H1 (cell line): ENCODE measurements around the gene ALOX5. TPM values are rescaled to one million over a fixed set of nuclear protein-coding genes. Genes with fewer than 3 reads are reported as not detected.

Source experiments
- CTCF ChIA-PET: fragments of 300-600 bp; sonication (Branson Sonifier 250); formaldehyde crosslinking; loops from one replicate; lab custom pipeline; 2021; ENCODE audit not compliant: partially characterized antibody; lab: Charles Lee
- POLR2A ChIA-PET: fragments of 300-600 bp; sonication (Branson Sonifier 250); formaldehyde crosslinking; loops from one replicate; lab custom pipeline; 2021; ENCODE audit warnings: inconsistent platforms; ENCODE audit not compliant: partially characterized antibody; lab: Charles Lee
- DNase-seq, 2 experiments: peaks; one replicate each; pipeline versions ENCODE4 v3.0.0 to v3.0.0-alpha.2; 2010 to 2022; ENCODE audit warnings: low spot score in 2 of 2, low read depth in 1 of 2, mixed read lengths in 1 of 2
- FAIRE-seq: peaks from 2 replicates; lab custom pipeline; 2011; peaks lifted over from hg19 to GRCh38; lab: Jason Lieb, UNC
- H2AFZ ChIP-seq: 2 replicates; pipeline ENCODE4 v1.8.1; 2012; ENCODE audit warnings: low read length, inconsistent platforms
- H2AK5ac ChIP-seq: 2 replicates; pipeline ENCODE4 v1.6.1; 2013; ENCODE audit warnings: low read depth, low read length
- H2BK120ac ChIP-seq: replicated peaks from 2 replicates; pipeline ENCODE3; 2013; ENCODE audit warnings: low read depth, low read length, inconsistent platforms
- H2BK12ac ChIP-seq: 2 replicates; pipeline ENCODE4 v1.6.1; 2013; ENCODE audit warnings: low read depth, low read length
- H2BK15ac ChIP-seq: 2 replicates; pipeline ENCODE4 v1.6.1; 2013; ENCODE audit warnings: low read length
- H2BK20ac ChIP-seq: 2 replicates; pipeline ENCODE4 v1.6.1; 2013; ENCODE audit warnings: low read length
- H2BK5ac ChIP-seq: 2 replicates; pipeline ENCODE4 v1.6.1; 2013; ENCODE audit warnings: low read depth, low read length
- H3K14ac ChIP-seq: 2 replicates; pipeline ENCODE4 v1.6.1; 2013; ENCODE audit warnings: inconsistent platforms; ENCODE audit not compliant: insufficient read length
- H3K18ac ChIP-seq: 2 replicates; pipeline ENCODE4 v1.6.1; 2013; ENCODE audit warnings: low read length; ENCODE audit errors: extremely low read depth
- H3K23ac ChIP-seq: 2 replicates; pipeline ENCODE4 v1.6.1; 2013; ENCODE audit warnings: inconsistent platforms; ENCODE audit not compliant: insufficient read length
- H3K23me2 ChIP-seq: 2 replicates; pipeline ENCODE4 v1.6.1; 2013; ENCODE audit warnings: low read depth, low read length
- H3K27ac ChIP-seq: 2 replicates; pipeline ENCODE4 v1.6.1; 2011; ENCODE audit warnings: low read depth, low read length, inconsistent platforms
- H3K27me3 ChIP-seq, 4 experiments: replicated peaks in 1 of 4; 1 replicate in 1 of 4; 2 replicates in 3 of 4; pipeline versions ENCODE4 v1.6.1 to v1.8.1; 2011 to 2013; ENCODE audit warnings: low read length in 3 of 4, mild to moderate bottlenecking in 3 of 4, inconsistent platforms in 2 of 4, mixed read lengths in 2 of 4, moderate library complexity in 1 of 4; ENCODE audit not compliant: control insufficient read depth in 3 of 4, insufficient read depth in 3 of 4; ENCODE audit errors: extremely low read depth in 1 of 4
- H3K36me3 ChIP-seq, 4 experiments: 2 replicates each; pipeline versions ENCODE4 v1.6.1 to v1.8.1; 2011 to 2013; ENCODE audit warnings: mild to moderate bottlenecking in 4 of 4, low read length in 3 of 4, moderate library complexity in 2 of 4, control low read depth in 1 of 4, inconsistent platforms in 1 of 4; ENCODE audit not compliant: insufficient read depth in 4 of 4, control insufficient read depth in 2 of 4
- H3K4ac ChIP-seq: replicated peaks from 2 replicates; pipeline ENCODE3; 2013; ENCODE audit warnings: low read length, low read depth, mixed read lengths, inconsistent platforms; ENCODE audit not compliant: insufficient read length
- H3K4me1 ChIP-seq, 4 experiments: replicated peaks in 1 of 4; 1 replicate in 1 of 4; 2 replicates in 3 of 4; pipeline versions ENCODE4 v1.6.1 to v1.8.1; 2011 to 2013; ENCODE audit warnings: low read length in 3 of 4, inconsistent platforms in 2 of 4, mixed read lengths in 1 of 4; ENCODE audit not compliant: insufficient read depth in 4 of 4, control insufficient read depth in 3 of 4
- H3K4me2 ChIP-seq, 2 experiments: 2 replicates each; pipeline versions ENCODE4 v1.6.1 to v1.8.1; 2011 to 2013; ENCODE audit warnings: low read depth in 2 of 2, low read length in 2 of 2, control low read depth in 1 of 2, inconsistent platforms in 1 of 2, mild to moderate bottlenecking in 1 of 2; ENCODE audit not compliant: insufficient read depth in 1 of 2
- H3K4me3 ChIP-seq, 4 experiments: fragments of 200-600, 300-600 bp in 1 of 4; sonication (generic), shearing (Covaris generic), sonication (Bioruptor Twin) in 1 of 4; 2 replicates each; pipeline versions ENCODE4 v1.5.1 to v1.8.1; 2011 to 2016; ENCODE audit warnings: low read length in 4 of 4, low read depth in 3 of 4, control low read depth in 2 of 4, inconsistent platforms in 2 of 4, mild to moderate bottlenecking in 2 of 4, mixed read lengths in 1 of 4, moderate library complexity in 1 of 4; ENCODE audit not compliant: insufficient read depth in 2 of 4; ENCODE audit errors: extremely low read depth in 1 of 4
- H3K56ac ChIP-seq: replicated peaks from 2 replicates; pipeline ENCODE3; 2013; ENCODE audit warnings: low read depth, mild to moderate bottlenecking, mixed read lengths, low read length, inconsistent platforms; ENCODE audit not compliant: insufficient read length
- H3K79me1 ChIP-seq: 2 replicates; pipeline ENCODE4 v1.6.1; 2013; ENCODE audit warnings: low read depth, low read length, control low read depth
- H3K79me2 ChIP-seq, 2 experiments: 2 replicates each; pipeline versions ENCODE4 v1.6.1 to v1.8.1; 2012 to 2013; ENCODE audit warnings: low read length in 2 of 2, mild to moderate bottlenecking in 2 of 2, inconsistent platforms in 1 of 2; ENCODE audit not compliant: insufficient read depth in 2 of 2, control insufficient read depth in 1 of 2
- H3K9ac ChIP-seq, 4 experiments: replicated peaks in 1 of 4; 1 replicate in 1 of 4; 2 replicates in 3 of 4; pipeline versions ENCODE4 v1.6.1 to v1.8.1; 2011 to 2013; ENCODE audit warnings: low read depth in 3 of 4, low read length in 3 of 4, control low read depth in 2 of 4, mild to moderate bottlenecking in 2 of 4, moderate library complexity in 2 of 4, inconsistent platforms in 1 of 4; ENCODE audit errors: extremely low read depth in 1 of 4
- H3K9me3 ChIP-seq, 2 experiments: 2 replicates each; pipeline versions ENCODE4 v1.6.1 to v1.8.1; 2012 to 2013; ENCODE audit warnings: mild to moderate bottlenecking in 2 of 2, moderate library complexity in 2 of 2, control low read depth in 1 of 2, inconsistent platforms in 1 of 2, low read depth in 1 of 2, low read length in 1 of 2, mixed read lengths in 1 of 2; ENCODE audit not compliant: insufficient read depth in 2 of 2
- H4K20me1 ChIP-seq, 2 experiments: replicated peaks in 1 of 2; 2 replicates each; pipeline versions ENCODE3 to v1.8.1; 2011 to 2013; ENCODE audit warnings: inconsistent platforms in 2 of 2, low read length in 2 of 2, mild to moderate bottlenecking in 1 of 2; ENCODE audit not compliant: insufficient read depth in 2 of 2, control insufficient read depth in 1 of 2
- H4K5ac ChIP-seq: 2 replicates; pipeline ENCODE4 v1.6.1; 2013; ENCODE audit warnings: low read length, low read depth, mixed read lengths, inconsistent platforms; ENCODE audit not compliant: insufficient read length
- H4K8ac ChIP-seq: 2 replicates; pipeline ENCODE4 v1.8.0; 2013; ENCODE audit warnings: mild to moderate bottlenecking, moderate library complexity, low read length, inconsistent platforms; ENCODE audit not compliant: insufficient read depth; ENCODE audit errors: extremely low read depth
- H4K91ac ChIP-seq: replicated peaks from 2 replicates; pipeline ENCODE3; 2013; ENCODE audit warnings: low read length, mixed read lengths, inconsistent platforms; ENCODE audit not compliant: insufficient read length
- EP300 ChIP-seq, 2 experiments: IDR thresholded peaks; 1 replicate in 1 of 2; 2 replicates in 1 of 2; pipeline ENCODE4 v1.6.1; 2011 to 2012; ENCODE audit warnings: low read depth in 2 of 2, low read length in 2 of 2, mild to moderate bottlenecking in 2 of 2, borderline replicate concordance in 1 of 2, inconsistent platforms in 1 of 2, moderate library complexity in 1 of 2
- EZH2 ChIP-seq: fragments of 200-600 bp; sonication (generic); IDR thresholded peaks from 2 replicates; pipeline ENCODE4 v1.7.1; 2012; ENCODE audit warnings: low read depth, mild to moderate bottlenecking, moderate library complexity, low read length, inconsistent platforms; ENCODE audit not compliant: severe bottlenecking
- MAFK ChIP-seq: IDR thresholded peaks from 2 replicates; pipeline ENCODE4 v1.6.1; 2012; ENCODE audit warnings: low read depth, mild to moderate bottlenecking, improper control_type of control experiment, low read length
- TEAD4 ChIP-seq: IDR thresholded peaks from 2 replicates; pipeline ENCODE4 v1.6.1; 2012; ENCODE audit warnings: low read depth, low read length, inconsistent platforms, mixed read lengths
- WGBS, 2 experiments: shearing (Covaris generic) in 1 of 2; methylation state at CpG; one replicate each; pipeline versions ENCODE4 v1.1.6 to v1.1.7; 2013 to 2015; ENCODE audit warnings: low lambda C conversion rate in 2 of 2, mixed read lengths in 2 of 2, inconsistent platforms in 1 of 2, low coverage in 1 of 2, missing lambda C conversion rate in 1 of 2; ENCODE audit not compliant: insufficient replicate concordance in 2 of 2, insufficient coverage in 1 of 2, insufficient read length in 1 of 2; ENCODE audit errors: extremely low coverage in 1 of 2, missing lambda C conversion rate in 1 of 2; 5-methylcytosine and 5-hydroxymethylcytosine counted together
- polyA plus RNA-seq, 7 experiments: library from polyadenylated mRNA; depleted of rRNA in 3 of 7; stranded (reverse) in 5 of 7; unstranded in 2 of 7; fragments of >200 nt in 5 of 7; fragments of 200-250 nt in 2 of 7; gene quantifications; 1 replicate in 5 of 7; 2 replicates in 1 of 7; 4 replicates in 1 of 7; pipeline versions ENCODE4 v1.2.1 to v1.2.3, GENCODE V29; 2011 to 2013; ENCODE audit warnings: missing spikeins in 2 of 7, mixed read lengths in 2 of 7
- total RNA-seq: library from RNA; stranded (reverse); fragmentation: NEBNext Ultra II Directional; extraction: Animal tissue kit (Norgen Biotek cat#: 25700); gene quantifications from 2 replicates; pipeline ENCODE4 v1.2.1, GENCODE V29; 2021

The ALOX5 gene
- total and polyA plus RNA-seq, 2 of the 8 experiments (the other 6 are each of a cell fraction or from before 2014, with no cell fraction given) = 1.6 to 3.8 TPM

- Histone ChIP-seq H3K27ac (no peak overlapping the region), H3K79me1 (no peaks in the 10 kb centered on the region), H2BK12ac (no peak overlapping the region), H3K4me1 (no peaks in the 10 kb centered on the region), H4K91ac (no peak overlapping the region), H3K9ac (no peak overlapping the region), H3K4me2 (no peak overlapping the region), H2BK120ac (no peak overlapping the region), H3K36me3 (peaks cover 0 to 4% (median under 1%) of the 10 kb centered on the region in 4 experiments; a peak in 2 of 8 replicates), H2AK5ac (no peak overlapping the region), H2BK15ac (no peak overlapping the region), H2BK20ac (no peak overlapping the region), H3K23ac (no peak overlapping the region), H3K56ac (no peak overlapping the region), H2BK5ac (no peak overlapping the region), H3K4ac (no peak overlapping the region), H3K23me2 (no peaks in the 10 kb centered on the region), H3K79me2 (no peaks in the 10 kb centered on the region), H3K14ac (no peak overlapping the region), H4K5ac (no peak overlapping the region), H3K18ac (no peak overlapping the region), H2AFZ (no peak overlapping the region), H3K9me3 (peaks cover 0 to 5% of the 10 kb centered on the region in 2 experiments; a peak in 2 of 4 replicates), H3K4me3 (no peak overlapping the region), H3K27me3 (no peaks in the 10 kb centered on the region), H4K8ac (no peak overlapping the region), H4K20me1 (peaks cover 0 to 1% of the 10 kb centered on the region in 2 experiments)
- no peak for TF ChIP-seq EP300 (IDR thresholded peaks at IDR 0.05; ENCODE audit: borderline replicate concordance in 1 of 2, low read depth in 2 of 2, low read length in 2 of 2)
- no peak for TF ChIP-seq EZH2
- no peak for TF ChIP-seq MAFK
- TF ChIP-seq TEAD4 = no peak
- ChIA-PET CTCF (no interaction called here), POLR2A (interaction anchor here (1.1 kb wide), 1 partner anchor 24 kb away, joined by 3 read pairs; no protein-coding TSS in a partner anchor)
- DNase-seq (no peak), FAIRE-seq (no peak)
- WGBS, 2 experiments = 97% methylated on average over 7 of the region's 7 CpGs; no CpG with 5 or more reads in 1 of the 2 experiments
Measured at GRCh38 chr10:45491061-45491460, 117.0 kb downstream of the ALOX5 start.
